IPS-NIHi7 (cell line): ENCODE measurements around the gene AVPR1B.

ENCODE experiments used
- DNase-seq: peaks from one replicate; pipeline ENCODE4 v3.0.0; 2012; ENCODE audit warnings: mixed read lengths; ENCODE audit errors: extremely low spot score

AVPR1B gene, protein sequence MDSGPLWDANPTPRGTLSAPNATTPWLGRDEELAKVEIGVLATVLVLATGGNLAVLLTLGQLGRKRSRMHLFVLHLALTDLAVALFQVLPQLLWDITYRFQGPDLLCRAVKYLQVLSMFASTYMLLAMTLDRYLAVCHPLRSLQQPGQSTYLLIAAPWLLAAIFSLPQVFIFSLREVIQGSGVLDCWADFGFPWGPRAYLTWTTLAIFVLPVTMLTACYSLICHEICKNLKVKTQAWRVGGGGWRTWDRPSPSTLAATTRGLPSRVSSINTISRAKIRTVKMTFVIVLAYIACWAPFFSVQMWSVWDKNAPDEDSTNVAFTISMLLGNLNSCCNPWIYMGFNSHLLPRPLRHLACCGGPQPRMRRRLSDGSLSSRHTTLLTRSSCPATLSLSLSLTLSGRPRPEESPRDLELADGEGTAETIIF

DNA sequence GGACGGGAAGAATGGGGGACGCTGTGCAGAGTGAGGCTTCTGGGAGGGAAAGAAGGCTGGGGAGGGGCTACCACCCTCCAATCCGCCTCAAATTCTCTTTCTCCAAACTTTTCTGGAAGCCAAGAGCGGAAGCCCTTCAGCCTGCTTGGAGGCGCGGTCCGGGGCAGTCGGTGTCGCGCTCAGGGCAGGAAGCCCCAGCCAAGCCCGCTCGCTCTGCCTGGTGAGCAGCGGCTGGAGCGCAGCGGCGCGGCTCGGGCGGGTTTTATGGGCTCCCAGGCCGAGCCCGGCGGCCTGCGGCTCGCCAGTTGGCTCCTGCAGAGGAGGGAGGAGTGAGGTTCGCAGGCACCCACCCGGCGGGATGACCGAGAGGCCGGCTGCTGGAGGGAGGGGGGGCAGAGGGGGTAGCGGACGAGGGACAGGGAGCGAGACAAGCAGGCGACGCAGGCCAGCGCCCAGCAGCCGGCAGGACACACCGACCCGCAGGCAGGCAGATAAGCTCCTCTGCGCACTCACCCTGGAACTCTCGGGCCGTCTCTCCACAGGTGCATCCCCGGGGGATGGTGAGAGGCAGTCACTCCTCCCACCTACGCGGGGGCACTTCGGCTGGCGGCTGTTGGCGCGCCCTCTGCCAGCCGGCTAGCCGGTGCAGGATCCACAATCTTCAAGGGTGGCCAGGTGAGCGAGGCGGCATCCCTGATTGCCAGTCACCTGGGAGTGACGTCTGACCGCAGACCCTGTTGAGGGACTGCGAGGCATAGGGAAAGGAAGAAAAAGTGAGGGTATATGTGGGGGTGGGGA is at the start of gene AVPR1B:
AVPR1B (minus strand) TSS at position 238 of the 798 bp plus-strand sequence. CDS start 498 bp downstream, outside the sequence.
- DNase-seq, result peak; percentile 74

DNA sequence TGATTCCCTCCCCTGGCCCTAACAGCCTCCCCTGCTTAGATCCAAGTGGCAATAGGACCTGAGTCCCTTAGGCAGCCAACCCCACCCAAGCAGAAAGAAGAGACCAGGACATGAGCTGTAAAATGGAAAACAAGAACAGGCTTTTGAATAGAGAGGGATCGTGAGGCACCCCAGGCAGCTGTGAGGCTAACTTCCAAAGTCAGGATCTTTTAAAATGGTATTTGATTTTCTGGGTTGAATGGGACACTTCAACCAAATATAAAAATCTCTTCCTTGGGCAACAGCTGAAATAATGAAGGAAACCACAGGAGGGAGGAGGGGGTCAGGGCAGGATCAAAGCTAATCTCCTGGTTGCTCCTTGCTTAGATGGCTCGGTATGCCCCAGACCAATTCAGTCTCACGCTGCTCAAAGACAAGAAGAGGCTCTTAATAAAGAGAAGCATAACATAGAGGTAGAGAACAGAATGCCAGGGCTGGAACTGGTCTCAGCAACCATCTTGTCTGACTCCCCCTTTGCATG is 28.6 kb upstream of the AVPR1B start:
- DNase-seq, result no peak

- DNase-seq, result no peak
Observed at GRCh38 chr1:206144605-206145004, 27.4 kb upstream of the AVPR1B start.

- DNase-seq, result no peak
Observed at GRCh38 chr1:206143537-206144172, 26.5 kb upstream of the AVPR1B start.

- no peak for DNase-seq
Observed at GRCh38 chr1:206142770-206143169, 25.6 kb upstream of the AVPR1B start.

DNA sequence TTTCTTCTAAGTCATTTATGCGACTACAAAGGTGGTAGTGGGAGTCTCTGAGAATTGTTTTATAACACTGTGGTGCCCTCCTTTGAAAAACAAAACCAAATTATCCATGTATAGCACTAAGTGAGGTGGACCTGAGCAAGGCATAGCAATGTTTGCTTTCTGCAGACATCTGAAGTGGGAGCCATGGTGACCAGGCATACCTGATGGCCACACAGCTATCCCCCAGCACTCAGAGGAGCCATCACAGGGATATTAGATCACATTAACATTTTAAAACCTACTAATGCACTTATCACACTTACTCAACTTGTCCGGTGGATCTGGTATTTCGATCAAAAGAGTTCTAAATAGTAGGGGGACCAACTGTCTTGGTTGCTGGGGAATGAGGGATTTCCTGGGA is 24.8 kb upstream of the AVPR1B start:
- no peak for DNase-seq

- DNase-seq, result no peak
Observed at GRCh38 chr1:206136241-206136640, 19.1 kb upstream of the AVPR1B start.

DNA sequence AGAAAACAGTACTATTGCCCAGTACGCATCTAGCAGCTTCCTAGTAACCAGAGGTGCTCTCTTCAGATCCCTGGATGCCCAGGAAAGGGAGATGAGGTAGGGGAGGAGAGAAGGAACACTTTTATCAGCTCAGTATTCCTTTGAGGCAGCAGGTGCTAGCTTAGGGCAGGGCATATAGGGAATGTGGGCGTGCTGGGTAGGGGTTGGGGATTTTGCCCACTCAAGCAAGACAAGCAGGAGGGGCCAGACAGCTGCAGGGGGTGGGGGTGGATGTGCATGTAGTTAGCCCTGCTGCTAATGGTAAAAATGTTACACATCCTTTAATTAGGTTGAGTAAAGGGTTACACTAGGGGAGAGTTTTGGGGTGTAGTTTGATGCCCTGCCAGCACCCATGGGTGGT is 18.1 kb upstream of the AVPR1B start:
- DNase-seq, result no peak

- no peak for DNase-seq
Observed at GRCh38 chr1:206133751-206134415, 16.7 kb upstream of the AVPR1B start.

DNA sequence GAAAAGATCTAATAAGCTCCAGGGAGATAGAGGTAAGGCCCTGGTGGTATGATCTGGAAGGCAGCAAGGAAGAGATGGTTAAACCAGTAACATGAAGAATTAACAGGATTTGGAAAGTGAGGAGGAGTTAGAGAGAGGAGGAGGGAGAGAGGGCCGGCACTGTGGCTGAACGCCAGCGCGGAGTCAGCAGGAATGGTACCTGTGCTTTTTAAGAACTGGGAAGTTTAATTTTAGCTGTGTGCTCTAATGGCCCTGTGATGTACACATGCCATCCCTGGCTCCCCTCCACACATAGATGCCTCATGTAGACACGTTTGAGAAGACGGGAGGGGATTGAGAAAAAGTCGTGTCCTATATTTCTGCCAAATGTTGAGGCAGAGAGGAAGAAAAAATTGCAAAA is 13.8 kb upstream of the AVPR1B start:
- DNase-seq, result no peak

DNA sequence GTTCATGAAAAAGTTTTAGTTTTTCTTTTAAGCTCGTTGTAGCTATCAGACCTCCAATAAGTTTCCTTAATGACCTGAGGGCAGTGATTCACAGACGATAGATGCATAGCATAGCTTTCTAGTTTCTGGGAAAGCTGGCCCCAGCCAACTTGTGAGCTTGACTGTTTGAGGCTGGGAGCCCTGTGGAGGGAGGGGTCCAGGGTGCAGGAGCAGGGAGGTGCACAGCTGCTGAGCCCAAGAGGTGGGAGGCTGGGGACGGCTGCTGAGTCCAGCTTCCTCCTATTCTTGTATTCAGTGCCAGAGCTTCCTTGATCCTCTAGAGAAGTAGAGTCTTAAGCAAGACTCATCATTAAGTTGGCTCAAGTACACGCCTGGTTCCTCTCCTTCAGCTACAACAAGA is 11.0 kb upstream of the AVPR1B start:
- no peak for DNase-seq

GRCh38 chr1:206127336-206127735 is 10.1 kb upstream of the AVPR1B start:
- no peak for DNase-seq

DNA sequence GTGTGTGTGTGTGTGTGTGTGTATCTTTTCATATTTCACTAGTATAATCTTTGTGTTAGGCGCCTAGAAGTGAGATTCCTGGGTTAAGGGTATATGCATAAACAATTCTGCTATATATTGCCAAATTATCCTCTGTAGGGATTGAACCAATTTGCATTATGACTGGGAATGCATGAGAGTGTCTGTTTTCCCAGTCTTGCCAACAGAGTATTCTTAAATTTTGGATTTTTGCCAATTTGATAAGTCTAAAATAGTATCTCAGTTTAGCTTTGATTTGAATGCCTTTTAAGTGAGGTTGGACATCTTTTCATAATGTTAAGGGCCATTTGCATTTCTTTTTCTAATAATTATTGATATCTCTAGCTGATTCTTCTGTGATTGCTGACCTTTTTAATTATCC is 8.2 kb upstream of the AVPR1B start:
- no peak for DNase-seq

GRCh38 chr1:206122686-206123085 is 5.5 kb upstream of the AVPR1B start:
- DNase-seq, result no peak

- DNase-seq, result no peak
Observed at GRCh38 chr1:206121269-206121668, 4.1 kb upstream of the AVPR1B start.

GRCh38 chr1:206120406-206120805 is 3.2 kb upstream of the AVPR1B start:
- no peak for DNase-seq

DNA sequence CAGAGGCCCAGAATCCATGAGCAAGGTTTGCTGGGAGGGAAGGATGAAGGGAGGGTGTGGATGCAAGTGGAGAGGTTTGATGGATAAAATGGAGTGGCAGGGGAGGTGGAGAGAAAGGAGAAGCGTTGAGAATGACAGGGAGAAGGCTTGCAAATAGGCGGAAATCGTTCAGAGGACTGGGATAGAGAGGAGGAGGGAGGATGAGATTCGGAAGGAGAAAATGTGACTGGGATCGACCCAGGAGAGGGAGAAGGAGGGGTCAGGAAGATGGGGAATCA is 376 bp downstream of the AVPR1B start:
- no peak for DNase-seq

DNA sequence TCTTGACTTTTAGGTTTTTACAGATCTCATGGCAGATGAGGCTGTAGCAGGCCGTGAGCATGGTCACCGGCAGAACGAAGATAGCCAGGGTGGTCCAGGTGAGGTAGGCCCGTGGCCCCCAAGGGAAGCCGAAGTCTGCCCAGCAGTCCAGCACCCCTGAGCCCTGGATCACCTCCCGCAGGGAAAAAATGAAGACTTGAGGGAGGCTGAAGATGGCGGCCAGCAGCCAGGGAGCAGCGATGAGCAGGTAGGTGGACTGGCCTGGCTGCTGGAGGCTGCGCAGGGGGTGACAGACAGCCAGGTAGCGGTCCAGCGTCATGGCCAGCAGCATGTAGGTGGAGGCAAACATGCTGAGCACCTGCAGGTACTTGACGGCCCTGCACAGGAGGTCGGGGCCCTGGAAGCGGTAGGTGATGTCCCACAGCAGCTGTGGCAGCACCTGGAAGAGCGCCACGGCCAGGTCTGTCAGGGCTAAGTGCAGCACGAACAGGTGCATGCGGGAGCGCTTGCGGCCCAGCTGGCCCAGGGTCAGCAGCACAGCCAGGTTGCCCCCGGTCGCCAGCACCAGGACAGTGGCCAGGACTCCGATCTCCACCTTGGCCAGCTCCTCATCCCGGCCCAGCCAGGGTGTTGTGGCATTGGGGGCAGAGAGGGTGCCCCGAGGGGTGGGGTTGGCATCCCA is 856 bp downstream of the AVPR1B start:
- DNase-seq, result no peak

GRCh38 chr1:206115791-206116190 is 1.4 kb downstream of the AVPR1B start:
- no peak for DNase-seq

DNA sequence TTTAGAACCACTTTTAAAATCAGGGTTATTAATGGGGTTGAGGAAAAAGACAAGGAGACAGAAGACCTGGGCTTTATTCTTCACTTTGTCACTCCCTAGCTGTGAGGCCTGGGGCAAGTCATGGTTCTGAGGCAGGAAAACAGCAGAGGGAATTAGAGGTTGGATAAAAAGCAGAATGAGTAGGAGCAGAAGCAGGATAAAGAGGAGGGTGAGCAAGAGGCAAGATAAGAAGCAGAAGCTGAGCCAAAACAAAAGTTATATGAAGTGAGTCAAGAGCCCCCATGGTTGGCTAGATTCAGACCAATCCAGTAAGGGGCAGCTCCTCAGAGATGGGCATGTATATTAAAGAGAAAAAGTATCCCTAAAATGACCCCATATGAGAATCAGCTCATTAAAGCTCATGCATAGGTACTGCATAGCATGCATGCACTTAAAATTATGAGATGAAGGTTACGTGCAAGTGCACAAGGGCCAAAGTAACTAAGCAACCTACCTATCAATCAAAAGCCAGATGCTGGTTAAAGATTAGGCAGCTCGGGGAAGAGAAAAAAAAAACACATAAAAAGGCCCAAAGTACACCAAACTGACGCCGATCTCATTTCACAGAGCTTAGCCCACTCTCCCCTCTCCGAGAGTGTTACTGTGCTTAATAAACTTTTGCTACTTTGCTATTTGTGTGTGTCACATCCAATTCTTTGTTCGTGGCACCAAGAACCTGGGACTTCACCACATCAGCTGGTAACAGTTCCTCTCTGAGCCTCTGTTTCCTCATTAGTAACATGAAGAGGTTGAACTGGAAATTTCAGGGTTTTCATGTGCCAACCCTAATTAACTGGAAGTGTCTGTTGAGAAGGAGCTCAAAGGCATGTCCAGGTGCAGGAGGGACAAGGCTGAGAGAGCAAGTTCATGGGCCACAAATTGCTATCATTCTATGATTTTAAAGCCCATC is 2.2 kb downstream of the AVPR1B start:
- no peak for DNase-seq
